Measurements from ENCODE around the gene CRTAP.
"Not testable (repeated sequence)": the region's sequence is repeated elsewhere in the genome, so short reads cannot be mapped to it uniquely, and the experiment has no call there.

Gene CRTAP

GRCh38 chr3:33113772-33114621 is at the start of gene CRTAP:
CRTAP (plus strand) TSS chr3:33114014; CDS start chr3:33114078, 64 bp downstream.
- peak; percentile 74 to 83 for DNase-seq (ENCODE audit: extremely low read depth in 1 of 2, low read depth in 1 of 2)

GRCh38 chr3:33064929-33065328 is 48.9 kb upstream of the CRTAP start:
- no peak for DNase-seq (ENCODE audit: extremely low read depth in 1 of 2, low read depth in 1 of 2)

- no peak for DNase-seq (ENCODE audit: extremely low read depth in 1 of 2, low read depth in 1 of 2)
Observed at GRCh38 chr3:33067484-33067883, 46.3 kb upstream of the CRTAP start.

GRCh38 chr3:33069862-33070261 is 44.0 kb upstream of the CRTAP start:
- DNase-seq (ENCODE audit: extremely low read depth in 1 of 2, low read depth in 1 of 2), result not testable (repeated sequence)

- no peak for DNase-seq (ENCODE audit: extremely low read depth in 1 of 2, low read depth in 1 of 2)
Observed at GRCh38 chr3:33071181-33071580, 42.6 kb upstream of the CRTAP start.

GRCh38 chr3:33071946-33072345 is 41.9 kb upstream of the CRTAP start:
- no peak for DNase-seq (ENCODE audit: extremely low read depth in 1 of 2, low read depth in 1 of 2)

- peak; percentile 21 to 58 for DNase-seq (ENCODE audit: extremely low read depth in 1 of 2, low read depth in 1 of 2)
Observed at GRCh38 chr3:33074217-33075067, 39.4 kb upstream of the CRTAP start.

GRCh38 chr3:33075995-33076394 is 37.8 kb upstream of the CRTAP start:
- DNase-seq (ENCODE audit: extremely low read depth in 1 of 2, low read depth in 1 of 2), result no peak

- no peak for DNase-seq (ENCODE audit: extremely low read depth in 1 of 2, low read depth in 1 of 2)
Observed at GRCh38 chr3:33076952-33077351, 36.9 kb upstream of the CRTAP start.

GRCh38 chr3:33077976-33078375 is 35.8 kb upstream of the CRTAP start:
- DNase-seq (ENCODE audit: extremely low read depth in 1 of 2, low read depth in 1 of 2), result no peak

- DNase-seq (ENCODE audit: extremely low read depth in 1 of 2, low read depth in 1 of 2), result not testable (repeated sequence)
Observed at GRCh38 chr3:33079813-33080212, 34.0 kb upstream of the CRTAP start.

GRCh38 chr3:33081812-33082211 is 32.0 kb upstream of the CRTAP start:
- DNase-seq (ENCODE audit: extremely low read depth in 1 of 2, low read depth in 1 of 2), result no peak

- no peak for DNase-seq (ENCODE audit: extremely low read depth in 1 of 2, low read depth in 1 of 2)
Observed at GRCh38 chr3:33083958-33084357, 29.9 kb upstream of the CRTAP start.

GRCh38 chr3:33088691-33089090 is 25.1 kb upstream of the CRTAP start:
- DNase-seq (ENCODE audit: extremely low read depth in 1 of 2, low read depth in 1 of 2), result no peak

GRCh38 chr3:33089515-33089914 is 24.3 kb upstream of the CRTAP start:
- no peak for DNase-seq (ENCODE audit: extremely low read depth in 1 of 2, low read depth in 1 of 2)

- no peak for DNase-seq (ENCODE audit: extremely low read depth in 1 of 2, low read depth in 1 of 2)
Observed at GRCh38 chr3:33091746-33092145, 22.1 kb upstream of the CRTAP start.

GRCh38 chr3:33092496-33093254 is 21.1 kb upstream of the CRTAP start:
- DNase-seq (ENCODE audit: extremely low read depth in 1 of 2, low read depth in 1 of 2), result no peak

GRCh38 chr3:33093847-33094246 is 20.0 kb upstream of the CRTAP start:
- no peak for DNase-seq (ENCODE audit: extremely low read depth in 1 of 2, low read depth in 1 of 2)

- no peak for DNase-seq (ENCODE audit: extremely low read depth in 1 of 2, low read depth in 1 of 2)
Observed at GRCh38 chr3:33095436-33095835, 18.4 kb upstream of the CRTAP start.

GRCh38 chr3:33096093-33096868 is 17.5 kb upstream of the CRTAP start:
- DNase-seq (ENCODE audit: extremely low read depth in 1 of 2, low read depth in 1 of 2), result peak in 1 of 2 donors; percentile 4

All from stimulated activated CD8-positive, alpha-beta memory T cell treated with anti-CD3 and anti-CD28 coated beads, Interleukin-7, amount 100 ng/mL, for 48 hours (primary cell).